ENCODE measurements around the gene BACH2. TPM values are rescaled to one million over a fixed set of nuclear protein-coding genes. Genes with fewer than 3 reads are reported as not detected.
"Not testable (repeated sequence)": the region's sequence is repeated elsewhere in the genome, so short reads cannot be mapped to it uniquely, and the experiment has no call there.

BACH2 gene
- total RNA-seq, 1 donor from 2014 or later, result 4.3 TPM

- no peak for DNase-seq (ENCODE audit: low spot score)
These were observed 385.8 kb downstream of the BACH2 start for GRCh38 chr6:89910902-89911240.

GRCh38 chr6:89910001-89910901 is 386.4 kb downstream of the BACH2 start:
- not testable (repeated sequence) for DNase-seq (ENCODE audit: low spot score)

GRCh38 chr6:89895276-89895874 is 401.3 kb downstream of the BACH2 start:
- DNase-seq (ENCODE audit: low spot score), result no peak

- no peak for DNase-seq (ENCODE audit: low spot score)
These were observed 402.5 kb downstream of the BACH2 start, which contains the start of gene GJA10 for GRCh38 chr6:89894169-89894568. GJA10 (plus strand) TSS chr6:89894469; CDS start chr6:89894469, 0 bp downstream.

DNA sequence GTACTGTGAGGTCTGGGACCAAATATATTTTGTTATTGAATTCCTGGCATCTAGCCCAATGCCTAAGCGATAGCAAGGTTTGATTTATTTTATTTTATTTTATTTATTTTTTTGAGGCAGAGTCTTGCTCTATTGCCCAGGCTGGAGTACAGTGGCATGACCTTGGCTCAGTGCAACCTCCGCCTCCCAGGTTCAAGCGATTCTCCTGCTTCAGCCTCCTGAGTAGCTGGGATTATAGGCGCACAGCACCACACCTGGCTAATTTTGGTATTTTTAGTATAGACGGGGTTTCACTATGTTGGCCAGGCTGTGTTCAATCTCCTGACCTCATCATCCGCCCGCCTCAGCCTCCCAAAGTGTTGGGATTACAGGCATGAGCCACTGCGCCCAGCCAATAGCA is 404.1 kb downstream of the BACH2 start:
- DNase-seq (ENCODE audit: low spot score), result not testable (repeated sequence)

GRCh38 chr6:89890845-89891528 is 405.7 kb downstream of the BACH2 start:
- not testable (repeated sequence) for DNase-seq (ENCODE audit: low spot score)

- no peak for DNase-seq (ENCODE audit: low spot score)
These were observed 407.8 kb downstream of the BACH2 start for GRCh38 chr6:89888871-89889270.

- no peak for DNase-seq (ENCODE audit: low spot score)
These were observed 408.5 kb downstream of the BACH2 start for GRCh38 chr6:89888138-89888514.

DNA sequence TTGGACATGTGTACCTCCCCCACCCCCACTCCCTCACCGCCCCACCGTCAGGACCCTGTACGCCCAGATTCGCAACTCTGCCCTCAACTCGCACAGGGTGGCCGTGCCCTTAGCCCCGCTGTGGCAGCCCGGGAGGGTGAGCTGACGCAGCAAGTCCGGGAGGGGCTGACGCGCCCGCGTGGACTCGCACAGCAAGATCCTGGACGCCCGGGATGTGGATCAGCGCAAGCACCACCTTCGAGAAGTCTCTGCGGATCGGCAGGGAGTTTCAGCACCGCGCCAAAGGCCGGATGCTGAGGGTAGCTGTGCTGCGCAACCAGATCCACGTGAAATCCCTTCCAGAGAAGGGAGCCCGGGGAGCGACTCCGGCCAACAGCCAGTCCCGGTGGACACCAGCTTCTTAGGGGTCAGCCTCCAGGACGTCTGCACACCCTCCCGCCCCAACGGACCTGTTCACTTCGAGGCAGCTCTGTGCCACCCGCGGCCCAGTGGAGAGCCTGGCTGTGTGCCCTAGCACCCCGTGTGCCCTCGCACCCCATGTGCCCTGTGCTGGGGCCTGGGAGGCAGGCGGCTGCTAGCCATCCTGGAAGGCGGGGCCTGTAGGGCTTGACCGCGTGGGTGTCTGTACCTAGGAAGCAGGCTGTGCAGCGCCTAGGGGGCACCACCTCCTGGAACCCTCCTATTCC is 409.0 kb downstream of the BACH2 start:
- DNase-seq (ENCODE audit: low spot score), result no peak

DNA sequence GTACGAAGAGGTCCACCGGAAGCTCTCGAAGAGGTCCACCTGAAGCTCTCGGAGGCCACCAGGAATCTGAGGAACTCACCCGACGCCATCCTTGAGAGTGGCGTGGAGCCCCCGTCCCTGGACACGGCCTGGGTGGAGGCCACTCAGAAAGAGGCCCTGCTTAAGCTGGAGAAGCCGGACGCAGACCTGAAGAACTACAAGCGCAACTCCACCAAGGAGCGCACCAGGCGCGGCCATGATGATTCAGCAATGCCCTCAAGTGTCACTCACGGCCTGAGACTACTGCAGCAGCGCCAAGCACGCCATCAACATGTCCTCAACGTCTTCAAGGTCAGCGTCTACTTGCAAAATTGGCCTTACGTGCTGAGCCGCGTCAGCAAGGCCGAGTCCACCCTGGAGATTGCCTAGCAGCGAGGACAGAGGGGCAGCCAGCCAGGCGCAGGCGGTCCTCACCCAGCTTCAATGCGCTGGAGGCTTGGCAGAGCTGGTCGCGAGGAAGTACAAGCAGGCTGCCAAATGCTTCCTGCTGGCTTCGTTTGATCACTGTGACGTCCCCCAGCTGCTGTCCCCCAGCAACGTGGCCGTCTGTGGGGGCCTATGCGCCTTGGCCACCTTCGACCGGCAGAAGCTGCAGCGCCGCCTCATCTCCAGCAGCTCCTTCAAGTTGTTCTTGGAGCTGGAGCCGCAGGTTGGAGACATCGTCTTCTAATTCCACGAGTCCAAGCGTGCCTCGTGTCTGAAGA is 410.1 kb downstream of the BACH2 start:
- DNase-seq (ENCODE audit: low spot score), result no peak

Data from ureter (tissue), 1 donor.